K562 (cell line): ENCODE data around the gene COL23A1.

Experiments
- BHLHE40 ChIP-seq: IDR thresholded peaks from 2 replicates; pipeline ENCODE4 v1.6.1; 2011; ENCODE audit warnings: low read length, improper control_type of control experiment
- CTBP1 ChIP-seq: fragments of 450-650 bp; IDR thresholded peaks from 2 replicates; pipeline ENCODE4 v1.6.1; 2016; ENCODE audit warnings: borderline replicate concordance
- CXXC5 ChIP-seq: fragments of 250-450 bp; sonication (Bioruptor Pico); IDR thresholded peaks from 2 replicates; pipeline ENCODE4 v1.8.0; 2022; ENCODE audit warnings: inconsistent platforms, mild to moderate bottlenecking, moderate library complexity
- DIDO1 ChIP-seq: fragments of 450-650 bp; IDR thresholded peaks from 2 replicates; pipeline ENCODE4 v1.6.1; 2016; ENCODE audit warnings: low read depth, missing biosample characterization, missing genetic modification characterization
- MAZ ChIP-seq, 2 experiments: fragments of 450-650 bp in 1 of 2; sonication (generic) in 1 of 2; formaldehyde crosslinking; IDR thresholded peaks in 1 of 2; conservative IDR thresholded peaks in 1 of 2; 2 replicates each; pipeline versions ENCODE4 v1.4.0 to v1.5.0; 2020; ENCODE audit warnings: mild to moderate bottlenecking in 1 of 2, missing genetic modification reagents in 1 of 2
- PRPF4 ChIP-seq: fragments of 200-400 bp; formaldehyde crosslinking; IDR thresholded peaks from one replicate; pipeline ENCODE4 v1.6.1; 2017; ENCODE audit warnings: low read length, low read depth, mild to moderate bottlenecking; ENCODE audit not compliant: insufficient read depth, poor library complexity, severe bottlenecking
- U2AF2 ChIP-seq: fragments of 200-400 bp; formaldehyde crosslinking; optimal IDR thresholded peaks from 2 replicates; pipeline ENCODE3; 2017; ENCODE audit warnings: low read depth, mild to moderate bottlenecking, low read length
- ZKSCAN8 ChIP-seq: fragments of 200-800 bp; sonication (Bioruptor generic); IDR thresholded peaks from 2 replicates; pipeline ENCODE4 v1.6.1; 2016; ENCODE audit warnings: missing genetic modification characterization, missing compliant biosample characterization
- ZNF274 ChIP-seq: IDR thresholded peaks from 2 replicates; pipeline ENCODE4 v1.6.1; 2011; ENCODE audit warnings: low read depth, mild to moderate bottlenecking, low read length, moderate library complexity, borderline replicate concordance

- TF ChIP-seq DIDO1 (no peak), U2AF2 (no peak), PRPF4 (no peak), ZNF274 (no peak), MAZ (CRISPR knock-in tag; conservative IDR thresholded peaks at IDR 0.05 in 1 of 2, IDR thresholded peaks at IDR 0.05 in 1 of 2) (no peak), CXXC5 (CRISPR knock-in tag) (no peak), ZKSCAN8 (CRISPR knock-in tag) (no peak), CTBP1 (no peak), BHLHE40 (no peak)
These were observed 294.1 kb downstream of the COL23A1 start for GRCh38 chr5:178296066-178296465.
